Ovary (tissue), 3 donors: ENCODE results near the gene MMP7.

Source experiments
- CTCF ChIP-seq, 3 donors: fragments of 450-650 bp in 2 of 3; fragments of 200-600 bp in 1 of 3; IDR thresholded peaks; one replicate each; pipeline versions ENCODE4 v1.5.1 to v1.8.0; 2016 to 2022; ENCODE audit warnings: antibody characterized with exemption in 3 of 3, mild to moderate bottlenecking in 1 of 3
- EP300 ChIP-seq: sonication (generic); formaldehyde crosslinking; IDR thresholded peaks from one replicate; pipeline ENCODE4 v1.6.1; 2017; ENCODE audit warnings: antibody characterized with exemption
- POLR2A ChIP-seq: fragments of 450-650 bp; IDR thresholded peaks from one replicate; pipeline ENCODE4 v1.6.1; 2017; ENCODE audit warnings: antibody characterized with exemption, mild to moderate bottlenecking, moderate library complexity
- donor health status: DM: no; HTN: no; CAD: no.

DNA sequence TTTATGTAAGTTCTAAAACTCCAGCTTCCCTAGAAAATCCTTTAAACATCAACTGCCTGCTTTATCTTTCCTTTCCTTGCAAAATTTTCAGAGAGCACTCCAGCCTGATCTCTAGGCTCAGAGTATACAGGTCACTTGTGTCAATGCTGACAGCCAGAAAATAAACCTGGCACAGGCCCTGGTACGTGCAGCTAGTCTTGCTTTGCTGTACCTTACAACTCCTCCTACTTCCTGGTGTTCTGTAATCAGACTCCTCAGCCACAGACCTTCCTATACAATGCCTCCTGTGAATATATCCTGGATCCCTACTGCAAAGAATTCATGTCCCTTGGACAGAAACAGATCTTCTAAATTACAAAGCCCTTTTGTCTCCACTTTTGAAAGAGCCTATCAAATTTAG is 53.7 kb downstream of the MMP7 start:
- TF ChIP-seq EP300 (no peak), CTCF (IDR thresholded peaks at IDR 0.05) (no peak), POLR2A (no peak)
